B cell (primary cell): Measurements from ENCODE around the gene CFAP97D2. TPM values are rescaled to one million over a fixed set of nuclear protein-coding genes. Genes with fewer than 3 reads are reported as not detected.
A peak's percentile ranks its signal among the peaks of the same experiment; 100 is the strongest.

Experiments used
- ATAC-seq: fragments of 200-7000 bp; cut with Tn5 transposase; one replicate; pipeline ENCODE4 v1.10.0; 2021; ENCODE audit warnings: low read depth, mild to moderate bottlenecking, moderate number of reproducible peaks, moderate library complexity
- CTCF ChIA-PET: fragments of 350-600 bp; sonication (Branson Sonifier 250); formaldehyde crosslinking; loops from one replicate; lab custom pipeline; 2021; ENCODE audit warnings: antibody characterized with exemption, inconsistent platforms; lab: Charles Lee
- POLR2A ChIA-PET: fragments of 350-600 bp; sonication (Branson Sonifier 250); formaldehyde crosslinking; loops from one replicate; lab custom pipeline; 2021; ENCODE audit warnings: antibody characterized with exemption; lab: Charles Lee
- DNase-seq: peaks from one replicate; pipeline ENCODE4 v3.0.0; 2013
- H2AFZ ChIP-seq: 2 replicates; pipeline ENCODE4 v1.6.1; 2012; ENCODE audit warnings: mild to moderate bottlenecking, low read depth, low read length; ENCODE audit not compliant: insufficient read depth, poor library complexity, severe bottlenecking
- H3K27ac ChIP-seq, 2 donors: 1 replicate in 1 of 2; 2 replicates in 1 of 2; pipeline ENCODE4 v1.5.1; 2012 to 2013; ENCODE audit warnings: low read length in 2 of 2, mild to moderate bottlenecking in 2 of 2, moderate library complexity in 1 of 2
- H3K27me3 ChIP-seq, 4 experiments: fragments of 200-600 bp in 1 of 4; sonication (generic) in 1 of 4; replicated peaks in 1 of 4; 1 replicate in 2 of 4; 2 replicates in 2 of 4; pipeline versions ENCODE4 v1.6.1 to v1.7.0; 2013 to 2016; ENCODE audit warnings: low read length in 3 of 4, mild to moderate bottlenecking in 2 of 4, mixed read lengths in 1 of 4, moderate library complexity in 1 of 4; ENCODE audit not compliant: insufficient read depth in 4 of 4, control insufficient read depth in 3 of 4; ENCODE audit errors: control extremely low read depth in 1 of 4
- H3K36me3 ChIP-seq, 2 experiments: replicated peaks in 1 of 2; 1 replicate in 1 of 2; 2 replicates in 1 of 2; pipeline versions ENCODE4 v1.6.1 to v1.7.1; 2013; ENCODE audit warnings: low read length in 1 of 2; ENCODE audit not compliant: insufficient read depth in 2 of 2, control insufficient read depth in 1 of 2; ENCODE audit errors: control extremely low read depth in 1 of 2, extremely low read depth in 1 of 2
- H3K4me1 ChIP-seq, 2 donors: fragments of 200-600 bp in 1 of 2; sonication (generic) in 1 of 2; 1 replicate in 1 of 2; 2 replicates in 1 of 2; pipeline versions ENCODE4 v1.5.1 to v1.6.1; 2013 to 2017; ENCODE audit warnings: low read length in 2 of 2; ENCODE audit not compliant: control insufficient read depth in 2 of 2, insufficient read depth in 2 of 2
- H3K4me2 ChIP-seq: replicated peaks from 2 replicates; pipeline ENCODE3; 2012; ENCODE audit warnings: mild to moderate bottlenecking, low read depth, low read length; ENCODE audit not compliant: poor library complexity, severe bottlenecking
- H3K4me3 ChIP-seq, 5 experiments: fragments of 200-600 bp in 1 of 5; sonication (generic) in 1 of 5; 1 replicate in 3 of 5; 2 replicates in 2 of 5; pipeline versions ENCODE4 v1.5.1 to v1.7.0; 2011 to 2016; ENCODE audit warnings: low read length in 4 of 5, mild to moderate bottlenecking in 4 of 5, low read depth in 2 of 5, control low read depth in 1 of 5, moderate library complexity in 1 of 5; ENCODE audit not compliant: insufficient read depth in 1 of 5; ENCODE audit errors: control extremely low read depth in 1 of 5, extremely low read depth in 1 of 5
- H3K79me2 ChIP-seq: fragments of 200-600 bp; sonication (generic); one replicate; pipeline ENCODE4 v1.6.0; 2016; ENCODE audit warnings: low read length; ENCODE audit not compliant: control insufficient read depth, insufficient read depth
- H3K9ac ChIP-seq: fragments of 200-600 bp; sonication (generic); 2 replicates; pipeline ENCODE4 v1.6.1; 2017; ENCODE audit warnings: mild to moderate bottlenecking, low read length, moderate library complexity
- H3K9me3 ChIP-seq, 3 donors: one replicate each; pipeline versions ENCODE4 v1.6.1 to v1.7.1; 2013; ENCODE audit warnings: low read length in 2 of 3; ENCODE audit not compliant: control insufficient read depth in 2 of 3, insufficient read depth in 1 of 3; ENCODE audit errors: control extremely low read depth in 1 of 3
- H4K20me1 ChIP-seq: 2 replicates; pipeline ENCODE4 v1.6.0; 2012; ENCODE audit warnings: mild to moderate bottlenecking, low read length; ENCODE audit not compliant: insufficient read depth, control insufficient read depth, poor library complexity, severe bottlenecking
- H3K27ac Mint-ChIP-seq: one replicate; pipeline ENCODE4 v1.8.0; 2021; ENCODE audit warnings: mixed read lengths
- H3K27me3 Mint-ChIP-seq: one replicate; pipeline ENCODE4 v1.8.0; 2021; ENCODE audit warnings: mixed read lengths
- H3K4me1 Mint-ChIP-seq: one replicate; pipeline ENCODE4 v1.8.0; 2021; ENCODE audit warnings: mixed read lengths
- H3K4me3 Mint-ChIP-seq: one replicate; pipeline ENCODE4 v1.8.0; 2021; ENCODE audit warnings: mixed read lengths
- H3K9me3 Mint-ChIP-seq: one replicate; pipeline ENCODE4 v1.8.0; 2022; ENCODE audit warnings: mixed read lengths; ENCODE audit not compliant: insufficient read depth
- EZH2 ChIP-seq: IDR thresholded peaks from 2 replicates; pipeline ENCODE4 v1.6.1; 2012; ENCODE audit warnings: borderline replicate concordance, low read depth, mild to moderate bottlenecking, moderate library complexity, low read length; ENCODE audit not compliant: insufficient read depth, poor library complexity, severe bottlenecking
- WGBS: methylation state at CpG from one replicate; pipeline ENCODE4 v1.1.5; 2013; ENCODE audit warnings: missing lambda C conversion rate; ENCODE audit not compliant: insufficient coverage; 5-methylcytosine and 5-hydroxymethylcytosine counted together
- intact Hi-C: fragments of 100-400 bp; cut with micrococcal nuclease; formaldehyde crosslinking; loops from one replicate; pipeline ENCODE4 v1.10.0; 2022
- polyA plus RNA-seq: library from polyadenylated mRNA; depleted of rRNA; stranded (reverse); fragments of >200 nt; gene quantifications from 2 replicates; pipeline ENCODE4 v1.2.3, GENCODE V29; 2012
- total RNA-seq, 2 donors: library from RNA; stranded (reverse); fragments of 120-200 nt in 1 of 2; gene quantifications; 1 replicate in 1 of 2; 2 replicates in 1 of 2; pipeline versions ENCODE4 v1.2.3 to v1.2.4, GENCODE V29; 2013 to 2022
- TF ChIP-seq, protein P1 (sequence below): fragments of 200-600 bp; IDR thresholded peaks from one replicate; pipeline ENCODE4 v1.8.0; 2022; ENCODE audit warnings: antibody characterized with exemption, mild to moderate bottlenecking

The CFAP97D2 gene
- total and polyA plus RNA-seq, 2 donors (not counting 1 experiment from before 2014, with no cell fraction given): 0.09 to 0.22 TPM

DNA sequence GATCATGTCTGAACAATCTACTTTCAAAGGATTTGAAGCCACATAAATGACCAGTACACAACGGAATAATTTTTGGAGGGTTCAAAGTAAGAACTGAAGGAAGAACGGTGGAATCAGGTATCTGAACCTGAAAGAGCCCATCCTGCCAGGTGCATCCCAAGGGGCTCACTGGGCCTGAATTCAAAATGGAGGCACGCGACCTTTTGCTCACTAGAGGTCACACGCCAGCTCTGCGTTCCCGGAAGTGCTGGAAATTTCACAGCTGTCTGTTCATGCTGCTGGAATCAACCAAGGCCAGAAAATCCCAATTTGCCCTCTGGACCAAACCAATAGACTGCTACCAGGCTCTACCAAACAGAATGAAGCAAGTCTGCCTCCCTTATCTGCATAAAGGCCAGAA, 42.5 kb upstream of the CFAP97D2 start:
- H3K9me3 ChIP-seq: no peaks in the 10 kb centered on the region
- ATAC-seq: no peak
- H4K20me1 ChIP-seq: no peaks in the 10 kb centered on the region
- TF ChIP-seq, protein P1, sequence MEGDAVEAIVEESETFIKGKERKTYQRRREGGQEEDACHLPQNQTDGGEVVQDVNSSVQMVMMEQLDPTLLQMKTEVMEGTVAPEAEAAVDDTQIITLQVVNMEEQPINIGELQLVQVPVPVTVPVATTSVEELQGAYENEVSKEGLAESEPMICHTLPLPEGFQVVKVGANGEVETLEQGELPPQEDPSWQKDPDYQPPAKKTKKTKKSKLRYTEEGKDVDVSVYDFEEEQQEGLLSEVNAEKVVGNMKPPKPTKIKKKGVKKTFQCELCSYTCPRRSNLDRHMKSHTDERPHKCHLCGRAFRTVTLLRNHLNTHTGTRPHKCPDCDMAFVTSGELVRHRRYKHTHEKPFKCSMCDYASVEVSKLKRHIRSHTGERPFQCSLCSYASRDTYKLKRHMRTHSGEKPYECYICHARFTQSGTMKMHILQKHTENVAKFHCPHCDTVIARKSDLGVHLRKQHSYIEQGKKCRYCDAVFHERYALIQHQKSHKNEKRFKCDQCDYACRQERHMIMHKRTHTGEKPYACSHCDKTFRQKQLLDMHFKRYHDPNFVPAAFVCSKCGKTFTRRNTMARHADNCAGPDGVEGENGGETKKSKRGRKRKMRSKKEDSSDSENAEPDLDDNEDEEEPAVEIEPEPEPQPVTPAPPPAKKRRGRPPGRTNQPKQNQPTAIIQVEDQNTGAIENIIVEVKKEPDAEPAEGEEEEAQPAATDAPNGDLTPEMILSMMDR: no peak
- no peak for TF ChIP-seq EZH2
- H3K79me2 ChIP-seq: peaks cover 5% of the 10 kb centered on the region
- no peak overlapping the region for H3K27ac ChIP-seq
- ChIA-PET CTCF (interaction anchor here (1.6 kb wide), 1 partner anchor 90 kb away, joined by 6 read pairs; no protein-coding TSS in a partner anchor), POLR2A (no interaction called here)
- no peak overlapping the region for H3K9ac ChIP-seq
- WGBS: 97% methylated on average over 7 of the region's 7 CpGs
- Mint-ChIP-seq H3K4me3 (no peak overlapping the region), H3K9me3 (no peaks in the 10 kb centered on the region), H3K27me3 (no peaks in the 10 kb centered on the region), H3K27ac (no peak overlapping the region), H3K4me1 (peaks cover 19% of the 10 kb centered on the region)
- DNase-seq: no peak
- H3K4me2 ChIP-seq: no peak overlapping the region
- peaks cover 28 to 37% of the 10 kb centered on the region in 2 donors for H3K4me1 ChIP-seq
- no peaks in the 10 kb centered on the region for H3K27me3 ChIP-seq
- intact Hi-C loops: no loop called here
- H3K4me3 ChIP-seq: no peak overlapping the region
- no peak overlapping the region for H2AFZ ChIP-seq
- no peaks in the 10 kb centered on the region for H3K36me3 ChIP-seq

DNA sequence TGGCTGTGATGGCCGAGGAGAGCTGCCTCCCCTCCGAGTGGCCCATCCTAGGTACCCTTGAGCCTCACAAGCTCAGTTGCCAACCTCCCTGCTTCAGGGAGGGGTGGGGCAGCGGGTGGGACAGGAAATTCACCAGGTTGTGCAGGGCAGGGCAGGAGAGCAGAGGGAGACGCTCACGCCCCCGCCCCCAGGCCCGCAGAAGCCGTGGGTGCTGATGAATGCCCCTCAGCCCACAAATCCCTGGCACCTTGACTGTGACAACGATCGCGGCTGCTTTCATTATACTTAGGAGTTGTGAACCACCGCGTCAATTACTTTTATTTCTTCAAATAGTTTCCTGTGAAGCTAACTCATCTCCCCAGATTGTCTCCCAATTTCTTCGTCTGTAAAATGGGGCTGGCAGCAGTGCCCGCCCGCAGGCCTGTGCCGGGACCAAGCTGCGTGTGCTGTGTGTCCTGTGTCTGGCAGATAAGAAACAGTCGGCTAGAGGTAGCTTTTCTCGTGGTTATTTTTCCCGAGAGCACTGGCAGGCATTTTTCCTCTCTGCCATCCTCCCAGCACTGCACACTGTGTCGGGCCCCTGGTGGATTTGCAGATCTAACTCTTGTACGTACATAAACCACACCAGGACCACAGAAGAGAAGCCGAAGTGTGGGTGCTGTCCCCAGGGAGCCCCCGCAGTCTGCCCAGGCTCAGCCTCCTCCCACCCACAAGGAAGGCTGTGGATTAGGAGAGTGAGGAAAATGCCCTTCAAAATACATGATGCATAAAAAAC, 38.7 kb upstream of the CFAP97D2 start:
- TF ChIP-seq, protein P1: no peak
- no peak for TF ChIP-seq EZH2
- H3K27ac ChIP-seq: peak overlapping the region; percentile 6 to 31
- ATAC-seq (peak; percentile 40), DNase-seq (peak; percentile 73)
- WGBS: 13% methylated on average over 21 of the region's 25 CpGs
- H3K4me2 ChIP-seq: peak overlapping the region; percentile 73
- CTCF ChIA-PET: interaction anchor here (0.9 to 1.4 kb wide), 3 partner anchors 11 to 29 kb away, joined by 3 to 8 read pairs (median 5); no protein-coding TSS in a partner anchor
- no peaks in the 10 kb centered on the region for H4K20me1 ChIP-seq
- Mint-ChIP-seq H3K27ac (no peak overlapping the region), H3K9me3 (no peaks in the 10 kb centered on the region), H3K4me1 (no peaks in the 10 kb centered on the region), H3K4me3 (no peak overlapping the region), H3K27me3 (no peaks in the 10 kb centered on the region)
- intact Hi-C loops: loop anchor here (1.0 to 2.0 kb wide), 2 partner anchors 11 to 76 kb away; no protein-coding TSS in a partner anchor
- POLR2A ChIA-PET: interaction anchor here (0.6 to 1.5 kb wide), 4 partner anchors 9 to 124 kb away, joined by 3 to 6 read pairs (median 4); no protein-coding TSS in a partner anchor
- peaks cover 54 to 58% of the 10 kb centered on the region in 2 donors for H3K4me1 ChIP-seq
- no peaks in the 10 kb centered on the region for H3K36me3 ChIP-seq
- H3K9ac ChIP-seq: peak overlapping the region; percentile 54
- H2AFZ ChIP-seq: peak overlapping the region; percentile 58
- no peaks in the 10 kb centered on the region for H3K79me2 ChIP-seq
- H3K4me3 ChIP-seq: peak overlapping the region in 3 of 5 experiments; percentile 32 to 51 (median 39)
- no peaks in the 10 kb centered on the region for H3K27me3 ChIP-seq
- no peaks in the 10 kb centered on the region for H3K9me3 ChIP-seq
